Gastroesophageal sphincter (tissue), 3 donors: Measurements from ENCODE around the gene KIF26B.

Experiments used
- POLR2A ChIP-seq, 2 donors: fragments of 450-650 bp; IDR thresholded peaks; one replicate each; pipeline ENCODE4 v1.6.1; 2017; ENCODE audit warnings: antibody characterized with exemption in 2 of 2, mild to moderate bottlenecking in 2 of 2, moderate library complexity in 1 of 2
- POLR2AphosphoS5 ChIP-seq: sonication (generic); formaldehyde crosslinking; IDR thresholded peaks from one replicate; pipeline ENCODE4 v1.6.1; 2017; ENCODE audit warnings: antibody characterized with exemption
- TF ChIP-seq, protein P1 (sequence below), 4 experiments: fragments of 200-600 bp in 2 of 4; fragments of 450-650 bp in 2 of 4; sonication (generic) in 1 of 4; IDR thresholded peaks; one replicate each; pipeline ENCODE4 v1.5.1; 2017 to 2019; ENCODE audit warnings: antibody characterized with exemption in 4 of 4, mild to moderate bottlenecking in 2 of 4, moderate library complexity in 2 of 4

DNA sequence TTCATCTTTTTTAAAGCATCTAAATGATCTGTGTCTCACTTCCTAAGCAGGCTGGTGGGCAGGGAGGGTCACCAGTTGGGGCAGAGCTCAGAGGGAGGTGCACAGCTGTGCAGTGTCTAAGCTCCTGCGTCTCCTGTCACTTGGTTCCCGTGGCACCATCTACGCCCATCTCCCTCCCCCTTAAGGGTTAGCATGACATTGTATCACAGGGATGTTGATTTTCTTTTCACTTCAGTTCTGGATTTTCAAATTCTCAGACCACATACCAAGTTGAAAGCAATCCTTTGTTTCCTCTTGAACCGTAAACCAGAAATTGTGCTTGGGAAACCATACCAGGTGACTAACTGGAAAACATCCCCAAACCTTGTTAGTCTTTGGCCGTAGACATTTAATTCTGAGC lies 187.0 kb downstream of the KIF26B start:
- TF ChIP-seq POLR2AphosphoS5 (no peak), POLR2A (IDR thresholded peaks at IDR 0.05) (no peak)
- TF ChIP-seq, protein P1, sequence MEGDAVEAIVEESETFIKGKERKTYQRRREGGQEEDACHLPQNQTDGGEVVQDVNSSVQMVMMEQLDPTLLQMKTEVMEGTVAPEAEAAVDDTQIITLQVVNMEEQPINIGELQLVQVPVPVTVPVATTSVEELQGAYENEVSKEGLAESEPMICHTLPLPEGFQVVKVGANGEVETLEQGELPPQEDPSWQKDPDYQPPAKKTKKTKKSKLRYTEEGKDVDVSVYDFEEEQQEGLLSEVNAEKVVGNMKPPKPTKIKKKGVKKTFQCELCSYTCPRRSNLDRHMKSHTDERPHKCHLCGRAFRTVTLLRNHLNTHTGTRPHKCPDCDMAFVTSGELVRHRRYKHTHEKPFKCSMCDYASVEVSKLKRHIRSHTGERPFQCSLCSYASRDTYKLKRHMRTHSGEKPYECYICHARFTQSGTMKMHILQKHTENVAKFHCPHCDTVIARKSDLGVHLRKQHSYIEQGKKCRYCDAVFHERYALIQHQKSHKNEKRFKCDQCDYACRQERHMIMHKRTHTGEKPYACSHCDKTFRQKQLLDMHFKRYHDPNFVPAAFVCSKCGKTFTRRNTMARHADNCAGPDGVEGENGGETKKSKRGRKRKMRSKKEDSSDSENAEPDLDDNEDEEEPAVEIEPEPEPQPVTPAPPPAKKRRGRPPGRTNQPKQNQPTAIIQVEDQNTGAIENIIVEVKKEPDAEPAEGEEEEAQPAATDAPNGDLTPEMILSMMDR (IDR thresholded peaks at IDR 0.05) = no peak
